Loucy (cell line): ENCODE results near the gene IL1A.

Experiments
- H2AFZ ChIP-seq: fragments of 200-600 bp; sonication (generic); 2 replicates; pipeline ENCODE4 v1.6.0; 2016; ENCODE audit warnings: antibody characterized with exemption, mild to moderate bottlenecking, low read length, moderate library complexity
- H3F3A ChIP-seq: fragments of 200-600 bp; 2 replicates; pipeline ENCODE4 v1.6.0; 2016; ENCODE audit warnings: antibody characterized with exemption, low read depth, mild to moderate bottlenecking
- H3K27me3 ChIP-seq: fragments of 200-600 bp; sonication (generic); 2 replicates; pipeline ENCODE4 v1.6.1; 2014; ENCODE audit warnings: low read length, mild to moderate bottlenecking; ENCODE audit not compliant: insufficient read depth, poor library complexity, severe bottlenecking
- H3K36me3 ChIP-seq: fragments of 200-600 bp; sonication (generic); 2 replicates; pipeline ENCODE4 v1.6.1; 2016; ENCODE audit warnings: low read length; ENCODE audit not compliant: insufficient read depth
- H3K4me1 ChIP-seq: fragments of 200-600 bp; sonication (generic); 2 replicates; pipeline ENCODE4 v1.5.1; 2014; ENCODE audit warnings: low read length, mild to moderate bottlenecking; ENCODE audit not compliant: insufficient read depth, poor library complexity, severe bottlenecking
- H3K4me2 ChIP-seq: fragments of 200-600 bp; sonication (generic); 2 replicates; pipeline ENCODE4 v1.6.0; 2014; ENCODE audit warnings: antibody characterized with exemption, low read length, low read depth, mild to moderate bottlenecking; ENCODE audit not compliant: poor library complexity, severe bottlenecking
- H3K4me3 ChIP-seq: fragments of 200-600 bp; sonication (generic); 2 replicates; pipeline ENCODE4 v1.5.1; 2014; ENCODE audit warnings: low read length, mild to moderate bottlenecking, mixed read lengths; ENCODE audit not compliant: poor library complexity, severe bottlenecking
- H3K79me2 ChIP-seq: fragments of 200-600 bp; sonication (generic); 2 replicates; pipeline ENCODE4 v1.6.1; 2014; ENCODE audit warnings: low read length; ENCODE audit not compliant: insufficient read depth
- H3K9ac ChIP-seq: fragments of 200-600 bp; sonication (generic); 2 replicates; pipeline ENCODE4 v1.6.0; 2014; ENCODE audit warnings: mild to moderate bottlenecking, low read depth, low read length, moderate library complexity; ENCODE audit not compliant: poor library complexity, severe bottlenecking
- H3K9me2 ChIP-seq: fragments of 200-600 bp; sonication (generic); replicated peaks from 2 replicates; pipeline ENCODE4 v1.6.1; 2016; ENCODE audit warnings: low read depth, low read length, mixed read lengths
- H3K9me3 ChIP-seq: fragments of 200-600 bp; sonication (generic); 2 replicates; pipeline ENCODE4 v1.6.1; 2014; ENCODE audit warnings: mild to moderate bottlenecking, antibody characterized with exemption, low read length, low read depth; ENCODE audit not compliant: insufficient read depth
- H4K20me1 ChIP-seq: fragments of 200-600 bp; sonication (generic); 2 replicates; pipeline ENCODE4 v1.6.0; 2014; ENCODE audit warnings: antibody characterized with exemption, low read length, mild to moderate bottlenecking; ENCODE audit not compliant: insufficient read depth, poor library complexity, severe bottlenecking
- CTCF ChIP-seq: fragments of 200-600 bp; sonication (generic); conservative IDR thresholded peaks from 2 replicates; pipeline ENCODE4 v1.5.1; 2014; ENCODE audit warnings: mild to moderate bottlenecking, antibody characterized with exemption, low read length
- EZH2phosphoT487 ChIP-seq: fragments of 200-600 bp; IDR thresholded peaks from 2 replicates; pipeline ENCODE4 v1.6.1; 2018; ENCODE audit warnings: antibody characterized with exemption, mild to moderate bottlenecking, moderate library complexity, borderline replicate concordance

IL1A gene

GRCh38 chr2:112777036-112777435 is 7.3 kb downstream of the IL1A start:
- no peaks in the 10 kb centered on the region for H3K9me3 ChIP-seq
- TF ChIP-seq EZH2phosphoT487 (no peak), CTCF (no peak)
- H3K9me2 ChIP-seq = no peaks in the 10 kb centered on the region
- H3K27me3 ChIP-seq = no peaks in the 10 kb centered on the region
- H2AFZ ChIP-seq = no peak overlapping the region
- H4K20me1 ChIP-seq = no peaks in the 10 kb centered on the region
- no peaks in the 10 kb centered on the region for H3F3A ChIP-seq
- no peak overlapping the region for H3K4me2 ChIP-seq
- H3K4me1 ChIP-seq = no peaks in the 10 kb centered on the region
- H3K79me2 ChIP-seq = no peaks in the 10 kb centered on the region
- no peak overlapping the region for H3K4me3 ChIP-seq
- H3K36me3 ChIP-seq = no peaks in the 10 kb centered on the region
- no peak overlapping the region for H3K9ac ChIP-seq

GRCh38 chr2:112776113-112776512 is 8.2 kb downstream of the IL1A start:
- H3K4me1 ChIP-seq = no peaks in the 10 kb centered on the region
- H3K36me3 ChIP-seq = no peaks in the 10 kb centered on the region
- TF ChIP-seq EZH2phosphoT487 = no peak
- no peak for TF ChIP-seq CTCF
- no peak overlapping the region for H2AFZ ChIP-seq
- no peaks in the 10 kb centered on the region for H3K9me3 ChIP-seq
- H3K9me2 ChIP-seq = no peaks in the 10 kb centered on the region
- no peak overlapping the region for H3K4me3 ChIP-seq
- no peak overlapping the region for H3K4me2 ChIP-seq
- no peaks in the 10 kb centered on the region for H4K20me1 ChIP-seq
- no peaks in the 10 kb centered on the region for H3K27me3 ChIP-seq
- H3K79me2 ChIP-seq = no peaks in the 10 kb centered on the region
- H3F3A ChIP-seq = no peaks in the 10 kb centered on the region
- no peak overlapping the region for H3K9ac ChIP-seq

GRCh38 chr2:112774536-112775285 is 9.6 kb downstream of the IL1A start:
- no peak overlapping the region for H3K4me3 ChIP-seq
- H2AFZ ChIP-seq = no peak overlapping the region
- H3K79me2 ChIP-seq = no peaks in the 10 kb centered on the region
- H3K4me1 ChIP-seq = no peaks in the 10 kb centered on the region
- no peaks in the 10 kb centered on the region for H3K36me3 ChIP-seq
- H3K9me3 ChIP-seq = no peaks in the 10 kb centered on the region
- H3K9me2 ChIP-seq = no peaks in the 10 kb centered on the region
- no peak overlapping the region for H3K9ac ChIP-seq
- H3F3A ChIP-seq = no peaks in the 10 kb centered on the region
- no peaks in the 10 kb centered on the region for H3K27me3 ChIP-seq
- no peaks in the 10 kb centered on the region for H4K20me1 ChIP-seq
- TF ChIP-seq CTCF (no peak), EZH2phosphoT487 (no peak)
- no peak overlapping the region for H3K4me2 ChIP-seq
